Suppressor macrophage treated with lipopolysaccharide for 1 hour (primary cell): ENCODE data around the gene CASQ1.
A peak's percentile ranks its signal among the peaks of the same experiment; 100 is the strongest.

Experiments used
- DNase-seq, 3 donors: peaks; one replicate each; pipeline ENCODE4 v3.0.0-alpha.2; 2020 to 2022

The CASQ1 gene

DNA sequence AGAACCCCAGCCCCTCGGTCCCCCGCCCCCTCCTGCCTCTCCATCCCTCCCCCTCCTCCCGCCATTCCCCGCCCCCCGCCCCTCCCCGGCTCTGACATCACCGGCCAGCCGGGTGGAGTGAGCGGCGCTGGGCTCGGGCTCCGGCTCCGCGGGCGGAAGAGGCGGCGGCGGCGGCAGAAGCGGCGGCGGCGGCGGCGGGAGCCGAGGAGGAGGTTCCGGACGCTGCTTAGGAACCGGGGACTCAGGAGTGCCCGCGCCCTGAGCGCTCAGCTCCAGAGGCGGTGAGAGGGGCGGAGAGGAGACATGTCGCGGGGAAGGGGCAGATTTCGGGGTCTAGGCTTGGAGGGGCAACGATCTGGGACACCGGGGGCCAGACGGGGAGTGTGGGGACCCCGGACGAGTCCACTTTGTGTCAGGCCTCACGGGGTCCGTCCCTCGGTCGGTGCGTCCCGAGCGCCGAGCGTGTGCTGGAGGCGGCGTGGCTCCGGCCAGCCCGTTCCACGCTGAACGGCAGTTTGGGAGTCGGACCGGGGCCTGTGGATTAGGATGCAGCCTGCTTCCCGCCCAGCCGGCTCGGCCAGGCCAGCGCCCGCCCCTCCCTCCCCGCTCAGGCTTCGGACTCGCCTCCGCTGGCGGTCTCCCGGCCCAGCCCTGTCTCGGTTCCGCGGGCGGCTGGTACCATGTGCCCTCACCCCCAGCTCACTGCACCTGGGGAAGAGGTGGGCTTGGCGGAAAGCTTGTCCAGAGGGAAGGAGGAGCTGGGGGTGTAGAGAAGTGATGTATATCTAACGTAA, 15.1 kb downstream of the CASQ1 start, which contains the start of gene PEA15:
TSS of gene PEA15 (plus strand) at position 143 of the 794 bp plus-strand sequence. CDS start 6,161 bp downstream, outside the sequence.
- peak; percentile 66 to 91 (median 82) for DNase-seq

DNA sequence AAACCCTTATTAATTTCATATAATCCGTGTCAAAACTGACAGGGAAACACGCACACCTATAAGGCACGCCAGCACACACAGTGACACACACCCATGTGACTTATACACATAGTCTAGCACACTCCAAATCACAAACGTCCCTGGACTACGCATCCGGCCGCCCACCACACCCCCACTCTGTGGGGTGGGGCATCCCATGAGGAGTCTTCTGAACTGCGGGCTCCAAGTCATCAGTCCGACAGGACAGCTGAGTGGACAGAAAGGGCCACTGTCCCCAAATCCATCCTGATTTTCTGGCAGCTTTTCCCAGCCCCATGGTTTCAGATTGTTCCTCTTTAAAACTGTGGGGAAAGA, 15.6 kb downstream of the CASQ1 start:
- peak; percentile 86 to 90 (median 88) for DNase-seq

DNA sequence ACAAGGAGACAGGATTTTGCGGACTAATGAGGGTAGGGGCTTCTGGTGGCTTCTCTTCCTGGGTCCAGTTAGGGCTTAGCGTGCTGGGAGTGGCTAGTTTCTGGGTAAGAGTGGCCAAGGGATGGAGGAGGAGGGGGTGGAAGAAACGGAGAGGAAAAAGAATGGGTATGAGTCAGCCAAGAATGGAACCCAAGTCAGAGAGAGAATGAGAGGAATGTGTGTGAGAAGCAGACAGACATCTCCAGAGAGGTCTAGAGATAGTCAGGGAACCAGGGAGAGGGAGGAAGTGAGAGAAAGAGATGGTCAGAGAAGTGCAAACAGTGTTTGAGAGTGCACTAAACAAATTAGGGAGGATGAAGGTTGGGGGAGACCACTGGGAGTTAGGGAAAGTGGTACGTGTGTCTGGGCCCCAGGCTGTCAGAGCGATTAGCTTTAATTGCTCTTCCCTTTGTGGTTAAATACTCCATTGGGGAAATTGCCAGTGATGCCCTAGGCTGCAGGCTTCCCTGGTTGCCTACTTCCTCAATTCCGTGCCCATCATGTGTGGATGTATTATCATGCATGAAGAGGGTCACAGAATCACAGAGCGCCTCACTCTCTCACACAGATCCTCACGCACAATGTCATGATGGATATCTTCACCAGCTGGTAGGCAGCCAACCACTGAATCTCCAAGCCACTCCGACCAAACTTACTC, 16.2 kb downstream of the CASQ1 start:
- DNase-seq, result peak; percentile 67 to 78 (median 75)

DNA sequence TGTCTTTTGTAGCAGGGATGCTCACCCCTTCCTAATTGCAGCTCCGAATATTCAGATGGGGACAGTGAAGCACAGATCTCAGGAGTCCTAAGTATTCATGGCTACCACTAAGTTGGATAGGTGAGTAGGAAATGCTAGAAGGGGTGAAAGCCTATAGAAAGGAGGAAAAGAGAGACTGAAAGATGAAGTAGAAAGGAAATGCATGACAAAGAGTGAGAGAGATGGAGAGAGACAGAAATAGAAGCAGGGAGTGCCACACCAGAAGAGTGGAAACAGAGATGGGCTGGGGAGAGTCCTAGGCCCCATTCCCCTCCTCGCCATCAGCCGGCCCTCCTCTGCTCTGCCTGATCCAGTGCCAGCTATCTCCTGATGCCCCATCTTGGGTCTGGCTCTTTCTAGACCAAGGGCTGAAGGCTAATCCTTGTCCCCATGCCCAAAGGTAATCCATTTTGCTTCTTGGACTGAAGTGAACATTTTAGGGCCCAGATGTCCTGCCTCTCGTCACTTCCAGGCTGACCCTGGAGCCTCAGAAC, 16.8 kb downstream of the CASQ1 start:
- no peak for DNase-seq

DNA sequence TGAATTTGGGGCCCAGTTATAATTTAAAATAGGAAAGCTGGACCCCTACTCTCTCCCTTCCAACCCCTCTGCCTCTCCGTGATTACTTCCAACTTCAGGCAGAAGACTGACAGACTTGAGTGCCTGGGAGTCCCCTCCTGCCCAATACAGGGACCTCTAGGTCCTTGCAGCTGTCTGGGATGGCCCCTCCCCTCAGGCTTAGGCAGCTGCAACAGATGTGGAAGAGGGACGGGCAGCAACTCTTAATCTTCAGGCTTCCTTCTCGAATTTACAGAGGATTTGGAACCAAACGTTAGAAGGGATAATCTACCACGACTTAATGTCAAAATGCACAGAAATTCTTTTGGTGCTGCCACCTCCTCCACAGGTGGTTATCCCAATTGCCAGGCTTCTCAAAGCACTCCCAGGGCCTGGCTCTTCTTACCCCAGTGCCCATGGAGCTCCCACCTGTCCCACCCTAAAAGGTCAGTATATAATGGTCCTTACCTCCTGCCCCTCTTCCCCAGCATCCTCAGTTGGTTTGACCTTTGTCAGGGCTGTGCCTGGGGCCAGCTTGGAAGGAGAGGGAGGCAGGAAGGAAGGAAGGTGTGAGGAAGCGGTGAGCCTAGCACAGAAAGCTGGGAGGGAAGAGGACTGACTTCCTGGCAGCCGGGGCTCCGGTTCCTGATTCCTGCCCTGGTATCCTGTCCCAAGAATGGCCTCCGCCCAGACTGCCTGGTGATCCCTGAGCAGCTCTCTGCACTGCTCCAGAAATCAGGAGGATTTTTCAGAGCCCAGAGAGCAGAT, 17.6 kb downstream of the CASQ1 start:
- no peak for DNase-seq

DNA sequence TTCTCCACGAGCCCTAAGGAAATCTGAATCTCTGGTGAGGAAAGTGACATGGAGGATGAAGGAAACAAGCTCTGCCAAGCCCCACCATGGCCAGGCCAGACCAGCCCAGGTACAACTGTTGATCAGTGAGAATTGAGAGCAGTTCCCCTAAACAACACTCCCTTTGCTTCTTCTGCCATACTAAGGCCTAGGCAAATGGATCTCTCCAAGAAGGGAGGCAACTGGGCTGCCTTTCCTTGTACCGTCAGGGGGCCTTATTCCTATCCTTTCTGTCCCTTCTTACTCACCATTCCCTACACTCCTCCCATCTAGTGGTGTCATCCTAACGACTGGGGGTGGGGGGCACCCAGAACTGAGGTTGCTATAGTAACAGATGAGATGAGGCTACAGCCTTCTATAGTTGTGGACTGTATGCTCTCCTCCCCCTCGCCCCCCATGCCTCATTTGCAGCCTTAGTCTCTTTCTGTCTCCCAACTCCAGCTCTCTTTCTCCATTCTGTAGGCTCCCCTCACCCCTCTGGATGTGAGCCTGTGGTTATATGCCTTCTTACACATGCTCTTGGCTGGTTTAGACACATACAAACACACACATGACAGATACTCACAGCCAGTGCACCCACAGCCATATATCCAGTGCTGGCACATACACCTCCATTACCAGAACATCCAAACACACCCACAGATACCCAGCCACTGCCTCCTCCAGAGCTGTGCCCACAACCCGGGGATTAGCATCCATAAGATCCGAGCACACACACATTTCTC, 18.4 kb downstream of the CASQ1 start:
- no peak for DNase-seq

DNA sequence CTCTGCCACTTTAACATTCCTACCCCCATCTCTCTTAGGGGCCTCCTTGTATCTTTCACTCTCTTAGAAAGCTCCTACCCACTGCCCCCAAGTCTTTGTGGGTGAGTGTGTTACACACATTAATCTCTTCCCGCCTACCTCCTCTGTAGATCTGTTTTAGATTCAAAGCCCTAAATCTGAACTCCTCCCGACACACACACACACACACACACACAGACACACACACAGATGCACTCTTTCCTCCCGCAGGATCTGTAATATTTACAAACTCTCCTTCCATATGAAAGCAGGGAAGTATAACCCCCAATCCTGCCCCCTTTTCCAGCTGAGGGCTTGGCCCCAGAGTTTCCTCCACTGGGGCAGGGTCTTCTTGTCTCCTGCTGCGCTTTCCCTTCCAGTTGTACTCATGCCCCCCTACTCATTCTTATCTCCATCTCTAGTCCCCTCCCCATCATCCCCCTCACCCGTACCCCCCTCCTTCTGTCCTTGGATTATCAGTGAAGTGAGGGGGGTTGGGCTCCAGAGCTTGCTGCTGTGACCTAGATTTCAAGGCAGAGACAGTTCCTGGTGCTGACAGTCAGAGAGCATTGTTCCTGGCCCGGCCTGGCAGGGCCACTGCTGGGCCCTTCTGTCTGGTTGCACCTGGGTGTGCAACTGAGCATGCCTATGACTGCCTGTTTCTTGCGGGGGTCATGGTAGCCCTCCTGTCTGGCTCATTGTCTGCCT, 19.1 kb downstream of the CASQ1 start:
- no peak for DNase-seq

DNA sequence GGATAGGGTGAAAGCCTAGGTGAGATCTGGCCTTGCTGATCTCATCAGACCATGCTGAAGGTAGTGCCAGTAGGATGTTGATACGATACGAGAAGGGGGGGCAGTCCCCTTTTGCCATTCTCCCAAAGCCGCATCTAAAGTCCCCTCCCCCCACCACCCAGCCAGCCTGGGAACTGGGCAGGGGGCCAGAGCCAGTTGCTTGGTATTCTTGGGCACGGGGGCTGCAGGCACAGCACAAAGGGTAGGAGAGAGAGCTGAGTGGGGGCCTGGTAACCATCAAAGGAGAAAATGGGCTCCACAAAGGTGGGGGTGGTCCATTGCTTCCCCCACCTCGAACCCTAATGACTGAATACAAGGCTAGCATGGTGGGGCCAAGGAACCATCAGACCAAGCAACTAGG, 20.2 kb downstream of the CASQ1 start:
- no peak for DNase-seq

DNA sequence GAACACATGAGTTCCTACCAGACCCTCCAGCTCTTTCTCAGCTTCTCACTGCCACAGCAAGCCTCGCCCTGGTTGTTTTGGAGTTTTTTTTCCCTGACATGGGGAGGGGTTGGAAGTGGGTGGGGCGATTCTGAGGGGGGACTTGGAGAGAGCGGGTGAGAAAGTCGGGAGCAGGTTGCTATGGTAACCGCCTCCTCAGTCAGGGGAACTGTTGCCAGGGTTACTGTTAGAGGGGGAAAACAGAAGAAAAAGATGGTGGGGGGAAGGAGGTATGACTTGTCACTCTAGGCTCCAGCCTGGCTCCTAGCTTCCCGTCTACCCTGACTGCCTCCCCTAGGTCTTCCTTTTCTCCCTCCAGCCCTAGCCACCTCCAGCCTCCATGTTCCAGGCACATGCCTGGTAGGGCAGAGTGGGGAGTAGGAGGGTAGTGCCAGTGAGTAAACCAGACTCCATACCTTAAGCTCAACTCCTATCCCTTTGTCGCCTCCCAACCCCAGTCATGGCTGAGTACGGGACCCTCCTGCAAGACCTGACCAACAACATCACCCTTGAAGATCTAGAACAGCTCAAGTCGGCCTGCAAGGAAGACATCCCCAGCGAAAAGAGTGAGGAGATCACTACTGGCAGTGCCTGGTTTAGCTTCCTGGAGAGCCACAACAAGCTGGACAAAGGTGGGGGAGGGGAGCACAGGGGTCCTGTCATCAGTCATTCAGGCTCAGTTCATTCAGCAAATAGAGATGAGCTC, 20.8 kb downstream of the CASQ1 start:
- no peak for DNase-seq

DNA sequence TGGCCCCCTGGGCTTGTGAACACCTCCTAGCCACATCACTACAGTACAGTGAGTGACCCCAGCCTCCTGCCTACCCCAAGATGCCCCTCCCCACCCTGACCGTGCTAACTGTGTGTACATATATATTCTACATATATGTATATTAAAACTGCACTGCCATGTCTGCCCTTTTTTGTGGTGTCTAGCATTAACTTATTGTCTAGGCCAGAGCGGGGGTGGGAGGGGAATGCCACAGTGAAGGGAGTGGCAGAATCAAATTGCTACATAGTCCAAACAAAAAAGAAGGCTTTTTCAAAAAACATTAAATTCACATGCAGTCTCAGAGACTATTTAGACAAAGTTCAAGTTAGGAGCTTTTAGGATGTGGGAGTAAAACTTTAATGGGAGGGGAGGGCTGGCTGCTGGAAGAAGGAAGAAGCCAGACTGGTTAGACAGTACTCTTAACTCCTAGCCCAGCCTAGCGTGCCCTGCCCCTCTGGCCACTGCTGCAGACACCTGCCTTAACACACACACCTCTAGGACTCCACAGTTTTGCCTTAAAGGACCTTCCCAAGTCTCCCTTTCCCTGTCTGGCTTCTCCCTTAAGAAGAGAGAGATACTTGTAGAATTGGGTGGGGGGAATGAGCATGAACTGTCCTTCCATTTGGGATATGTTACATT, 24.2 kb downstream of the CASQ1 start:
- no peak for DNase-seq

DNA sequence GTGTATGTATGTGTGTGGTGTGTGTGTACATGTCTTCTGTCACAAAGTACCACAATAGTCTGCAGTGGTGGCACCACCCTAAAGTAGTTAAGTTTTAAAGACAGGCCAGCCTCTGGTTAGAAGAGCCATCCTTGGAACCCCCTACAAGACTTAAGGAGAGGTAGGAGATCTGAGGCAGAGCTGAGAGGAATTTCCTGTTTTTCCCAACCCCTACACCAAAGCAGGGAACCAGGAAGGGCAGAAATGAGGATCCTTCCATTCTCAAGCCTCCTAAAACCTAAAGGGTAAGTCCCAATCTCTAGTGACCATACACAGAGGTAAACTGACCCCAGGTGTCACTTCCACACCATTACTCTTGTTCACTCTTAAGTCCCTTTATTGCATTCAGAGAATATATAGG, 25.9 kb downstream of the CASQ1 start:
- peak; percentile 40 to 53 (median 48) for DNase-seq

DNA sequence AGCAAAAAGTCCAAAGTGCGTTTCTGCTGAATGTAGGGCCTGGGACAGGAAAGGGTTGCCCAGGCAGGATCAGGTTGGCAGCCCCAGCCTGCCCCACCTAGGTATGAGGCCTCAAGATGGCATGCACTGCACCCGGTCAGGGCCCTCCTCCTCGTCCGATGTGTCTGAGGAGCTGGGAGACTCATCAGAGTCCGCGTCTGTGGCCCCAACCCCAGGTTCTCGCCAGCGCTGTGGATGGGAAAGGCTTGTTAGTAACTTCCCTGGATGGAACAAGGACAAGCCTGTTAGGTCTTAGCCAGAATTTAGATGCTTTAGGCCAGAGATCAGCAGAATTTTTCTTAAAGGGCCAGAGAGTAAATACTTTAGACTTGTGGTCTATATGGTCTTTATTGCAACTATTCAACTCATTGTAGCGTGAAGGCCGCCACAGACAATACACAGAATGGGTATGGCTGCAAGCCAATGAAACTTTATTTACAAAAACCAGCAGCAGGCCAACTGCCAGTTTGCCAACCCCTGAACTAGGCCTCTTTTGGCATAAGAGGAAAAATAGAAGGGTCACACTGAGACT, 27.2 kb downstream of the CASQ1 start:
- DNase-seq, result no peak

DNA sequence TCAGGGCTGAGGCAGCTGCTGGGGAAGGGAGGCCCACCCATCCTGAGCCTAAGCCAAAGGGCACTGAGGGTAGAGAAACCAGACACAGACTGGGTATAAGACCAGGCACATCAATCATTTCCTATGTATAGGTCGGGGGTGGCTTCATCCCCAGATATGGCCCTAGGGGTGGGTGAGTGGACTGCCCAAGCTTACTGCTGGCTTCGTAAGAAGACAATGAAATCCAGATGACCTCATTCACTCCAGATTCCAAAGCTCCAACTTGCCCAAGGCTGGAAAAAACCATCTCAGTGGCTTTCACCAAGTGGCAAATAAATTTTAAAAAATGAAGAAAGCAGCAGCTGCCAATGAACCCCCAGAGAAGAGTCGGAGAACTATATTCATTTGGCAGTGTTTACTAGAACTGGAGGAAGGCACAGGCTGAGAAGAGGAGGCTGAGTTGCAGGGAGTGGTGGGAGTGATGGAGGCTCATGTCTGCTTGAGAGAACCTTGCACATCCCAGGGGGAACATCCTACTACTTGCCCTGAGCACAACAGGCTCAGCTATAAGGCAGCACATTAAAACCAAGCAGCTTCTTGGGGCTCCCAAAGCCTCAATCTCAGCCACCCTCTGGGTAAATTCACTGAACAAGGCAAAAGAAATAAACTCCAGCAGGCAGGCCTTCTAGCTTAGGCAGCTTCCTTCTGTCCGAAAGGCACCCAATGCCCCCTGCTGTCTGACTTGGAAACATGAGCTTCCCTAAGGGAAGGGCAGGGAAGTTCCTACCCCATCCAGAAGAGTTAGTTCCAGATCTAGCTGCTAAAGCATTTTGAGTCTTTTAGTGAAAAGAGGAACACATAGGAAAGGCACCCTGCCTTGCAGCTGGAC, 28.9 kb downstream of the CASQ1 start:
- peak; percentile 68 to 78 (median 70) for DNase-seq

DNA sequence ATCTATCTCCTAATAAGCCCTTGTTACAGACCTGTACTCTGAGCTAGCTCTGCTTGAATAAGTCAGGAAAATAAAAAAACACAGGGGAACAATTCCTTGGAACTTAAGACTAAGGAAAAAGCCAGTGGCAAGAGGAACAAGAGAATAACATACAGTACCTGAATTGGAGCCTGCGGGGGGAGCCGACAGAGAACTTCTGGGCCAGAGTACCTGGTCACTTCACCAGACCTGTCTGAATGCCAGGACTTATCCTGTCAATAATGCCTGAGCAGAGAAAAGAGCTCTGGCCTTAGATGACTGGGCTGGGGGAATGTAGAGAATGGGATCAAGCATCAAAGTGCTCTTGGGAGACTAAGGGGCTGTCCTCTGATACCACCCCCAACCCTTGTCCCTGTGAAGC, 29.9 kb downstream of the CASQ1 start:
- no peak for DNase-seq

DNA sequence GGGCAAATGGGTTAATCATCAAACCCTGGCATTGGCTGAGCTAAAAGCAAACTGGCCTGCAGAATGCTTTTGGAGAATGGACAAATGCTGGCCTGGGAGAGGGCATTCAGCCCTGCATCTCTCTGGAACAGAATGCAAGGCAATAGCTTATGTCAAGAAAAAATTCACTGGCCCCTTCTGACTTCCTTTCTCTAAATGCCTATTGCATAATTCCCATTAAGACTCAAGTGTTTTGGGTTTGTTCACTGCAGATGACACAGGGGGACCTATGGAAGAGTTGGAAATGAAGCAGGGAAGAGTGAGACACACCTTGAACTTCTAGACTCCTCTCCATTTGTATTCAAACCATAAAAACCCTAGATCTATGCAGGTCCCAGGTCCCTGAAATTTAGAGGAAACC, 30.7 kb downstream of the CASQ1 start:
- DNase-seq, result no peak

DNA sequence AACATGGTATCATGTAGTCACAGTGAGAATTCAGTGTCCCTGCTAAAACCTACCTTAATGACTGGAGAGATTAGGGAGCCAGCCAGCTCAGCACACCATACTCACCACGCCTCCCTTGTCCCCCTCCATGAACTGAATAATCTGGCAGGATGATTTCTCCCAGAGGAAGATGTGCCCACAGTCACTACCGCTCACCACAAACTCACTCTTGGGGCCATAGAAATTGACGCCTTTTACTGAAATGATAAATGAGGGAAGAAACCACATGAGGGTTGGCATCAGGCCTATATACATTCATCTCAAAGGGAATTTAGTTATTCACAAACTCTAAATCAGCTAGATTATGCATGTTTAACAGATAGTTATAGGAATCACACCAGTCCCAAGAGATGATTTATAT, 32.2 kb downstream of the CASQ1 start:
- DNase-seq, result no peak

DNA sequence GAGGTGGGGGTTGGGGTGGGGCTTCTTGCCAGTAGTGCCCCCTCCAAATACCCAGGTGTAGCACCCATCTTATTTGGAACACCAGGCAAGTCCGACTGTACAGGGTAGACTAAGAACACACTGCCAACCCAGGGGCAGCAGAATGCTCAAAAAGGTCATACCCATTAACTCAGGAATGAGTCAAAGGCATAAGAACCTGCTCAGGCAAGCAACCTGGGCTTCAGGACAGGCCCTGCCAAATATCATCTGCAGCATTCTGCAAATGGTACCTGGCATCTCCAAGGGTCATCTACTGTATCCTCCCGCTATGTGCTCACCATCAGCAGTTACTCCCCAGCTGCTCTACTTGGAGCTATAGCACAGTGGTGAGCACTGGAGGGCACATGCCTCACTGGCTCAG, 34.2 kb downstream of the CASQ1 start:
- DNase-seq, result no peak

DNA sequence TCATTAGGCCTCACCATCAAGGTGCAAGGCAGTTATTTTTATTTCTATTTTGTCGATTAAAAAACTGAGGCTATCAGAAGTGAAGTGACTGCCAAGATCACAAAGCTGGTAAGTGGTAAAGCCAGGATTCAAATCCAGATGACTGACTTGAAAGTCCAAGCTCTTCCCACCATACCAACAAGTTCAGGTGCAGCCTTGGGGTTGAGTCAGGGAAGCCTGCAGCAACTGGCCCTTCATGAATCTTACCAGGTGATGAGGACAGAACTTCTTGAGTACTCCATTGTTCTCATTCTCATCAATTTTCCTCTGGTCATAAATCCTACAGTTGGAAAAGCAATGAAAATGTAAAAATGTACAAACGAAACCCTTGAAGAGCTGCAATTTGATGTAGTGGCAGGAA, 35.0 kb downstream of the CASQ1 start:
- no peak for DNase-seq

DNA sequence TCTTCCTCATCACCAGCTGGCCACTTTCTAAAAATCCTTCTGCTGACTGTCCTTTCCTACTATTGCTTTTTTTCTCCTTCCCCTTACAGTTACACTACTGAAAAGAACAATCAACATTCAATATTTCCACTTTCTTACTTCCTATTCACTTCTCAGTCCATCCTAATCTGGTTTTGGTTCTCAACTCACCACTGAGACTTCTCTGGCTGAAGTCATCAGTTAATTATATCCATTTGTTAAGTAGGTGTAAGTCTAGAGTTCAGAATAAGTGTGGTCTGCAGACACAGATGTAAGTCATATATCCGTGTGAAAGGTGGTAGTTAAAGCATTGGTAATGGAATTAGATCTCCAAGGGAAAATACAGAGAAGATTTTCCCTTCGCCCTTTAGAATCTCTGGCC, 36.2 kb downstream of the CASQ1 start:
- no peak for DNase-seq
